ENCODE measurements around the gene PRKCA. TPM values are rescaled to one million over a fixed set of nuclear protein-coding genes. Genes with fewer than 3 reads are reported as not detected.

PRKCA gene
- total RNA-seq, 1 donor from 2014 or later = 112 TPM

GRCh38 chr17:66662496-66662895 is 360.1 kb downstream of the PRKCA start:
- intact Hi-C loops (cut with micrococcal nuclease) = no loop called here

DNA sequence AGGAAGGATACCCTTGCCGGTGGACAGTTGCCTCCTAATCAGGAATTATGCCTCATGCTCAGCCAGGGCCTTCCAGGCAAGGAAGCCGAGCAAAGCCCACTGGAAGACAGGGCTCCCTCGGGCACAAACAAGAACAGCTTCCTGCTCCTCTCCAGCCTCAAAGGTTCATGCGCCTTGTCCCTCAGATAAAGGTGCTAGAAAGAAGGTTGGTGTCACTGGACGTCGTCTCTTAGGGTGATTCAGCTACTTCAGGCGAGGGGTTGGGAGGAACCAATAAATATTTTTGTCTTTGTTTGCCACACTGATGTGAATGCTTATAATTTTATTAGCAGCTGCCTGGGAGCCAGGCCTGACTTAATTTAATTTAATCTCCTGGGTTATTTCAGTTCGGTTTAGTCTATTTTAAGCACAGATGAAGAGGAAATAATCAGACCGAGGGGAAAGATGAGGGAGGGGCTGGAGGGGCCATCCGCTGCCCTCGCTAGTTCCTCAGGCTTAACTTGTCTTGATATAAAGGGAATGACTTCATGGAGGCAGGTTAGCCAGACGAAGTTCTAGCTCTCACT is 360.7 kb downstream of the PRKCA start:
- intact Hi-C loops (cut with micrococcal nuclease) = no loop called here

- intact Hi-C loops (cut with micrococcal nuclease) = no loop called here
Observed at GRCh38 chr17:66664336-66664735, 361.9 kb downstream of the PRKCA start.

DNA sequence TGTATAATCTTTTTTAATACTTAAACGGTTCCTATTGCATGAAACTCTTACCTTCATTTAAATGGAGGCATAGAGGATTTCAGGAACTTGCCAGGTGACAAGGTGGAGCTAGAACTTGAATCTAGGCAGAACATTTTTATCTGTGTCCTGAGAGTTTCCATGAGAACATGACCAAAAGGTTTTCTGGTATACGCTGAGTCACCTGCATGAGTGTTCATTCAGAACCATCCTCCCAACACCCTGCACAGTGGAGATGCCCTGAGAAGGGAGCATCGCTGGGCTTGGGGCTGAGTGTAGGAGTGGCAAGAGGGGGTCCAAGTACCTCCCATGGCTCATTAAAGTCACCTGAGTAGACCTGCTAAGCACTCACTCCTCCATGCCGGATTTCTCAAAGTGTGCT is 362.8 kb downstream of the PRKCA start:
- intact Hi-C loops (cut with micrococcal nuclease) = no loop called here

DNA sequence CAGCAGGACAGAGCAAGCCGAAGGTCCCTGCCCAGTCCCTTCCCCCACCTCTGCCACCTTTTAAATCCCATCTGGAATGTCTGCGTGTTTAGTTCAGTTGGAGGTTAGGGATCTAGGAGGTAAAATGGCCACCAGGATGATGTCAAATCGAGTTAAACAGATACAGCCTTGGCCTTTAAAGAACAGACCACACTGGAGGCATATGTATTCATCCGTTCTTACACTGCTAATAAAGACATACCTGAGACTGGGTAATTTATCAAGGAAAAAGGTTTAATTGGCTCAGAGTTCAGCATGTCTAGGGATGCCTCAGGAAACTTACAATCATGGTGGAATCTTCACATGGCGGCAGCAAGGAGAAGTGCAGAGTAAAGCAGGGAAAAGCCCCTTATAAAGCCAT is 364.7 kb downstream of the PRKCA start:
- intact Hi-C loops (cut with micrococcal nuclease) = no loop called here

DNA sequence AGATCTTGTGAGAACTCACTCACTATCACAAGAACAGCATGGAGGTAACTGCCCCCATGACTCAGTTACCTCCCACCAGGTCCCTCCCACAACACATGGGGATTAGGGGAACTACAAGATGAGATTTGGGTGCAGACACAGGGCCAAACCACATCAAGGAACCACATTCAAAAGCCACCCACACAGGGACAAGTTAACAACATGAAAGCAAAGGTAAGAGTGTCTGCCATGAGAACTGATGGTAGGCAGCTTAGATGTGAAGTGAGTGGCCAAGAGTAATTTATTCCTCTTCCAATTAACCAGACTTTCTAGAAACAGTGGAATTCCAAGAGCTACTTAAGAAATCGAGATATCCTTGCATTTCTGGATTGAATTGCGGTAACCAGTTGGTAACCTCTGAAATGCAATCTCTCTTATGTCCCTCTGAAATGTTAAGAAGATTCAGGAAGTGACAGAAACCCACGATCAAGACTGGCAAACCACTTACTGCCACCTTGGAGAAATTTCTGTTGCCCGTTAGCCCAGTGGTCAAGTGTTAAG is 365.1 kb downstream of the PRKCA start:
- intact Hi-C loops (cut with micrococcal nuclease) = no loop called here

- intact Hi-C loops (cut with micrococcal nuclease) = no loop called here
Observed at GRCh38 chr17:66670206-66670605, 367.8 kb downstream of the PRKCA start.

- intact Hi-C loops (cut with micrococcal nuclease) = no loop called here
Observed at GRCh38 chr17:66671156-66671555, 368.7 kb downstream of the PRKCA start.

DNA sequence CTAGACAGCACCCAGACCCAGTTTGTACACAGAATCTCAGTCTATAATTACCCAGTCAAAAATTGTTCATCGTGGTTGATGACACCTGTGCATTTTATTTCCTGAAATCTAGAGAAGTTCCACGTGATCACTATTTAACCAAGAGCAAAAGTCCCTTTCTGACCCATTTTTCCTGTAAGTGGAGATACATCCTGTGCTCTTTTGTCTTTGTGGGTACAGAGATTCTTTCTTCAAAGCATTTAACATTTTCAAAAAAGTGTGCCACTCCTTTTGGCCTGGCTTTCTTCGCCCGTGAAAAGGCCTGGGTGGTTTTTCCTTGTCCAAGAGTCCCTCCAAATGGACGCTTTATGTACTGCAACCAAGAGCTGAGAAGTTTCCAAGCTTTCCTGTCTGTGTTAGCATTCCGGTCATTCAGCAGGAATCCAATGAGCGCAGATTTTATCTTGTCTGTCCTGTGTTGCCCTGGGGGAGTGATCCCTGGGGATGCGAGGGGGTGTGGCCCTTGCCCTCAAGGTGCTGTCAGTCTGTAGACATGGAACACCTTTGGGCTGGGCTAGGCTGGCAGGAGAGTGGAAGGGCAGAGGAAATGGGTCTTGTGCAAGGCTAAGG is 371.4 kb downstream of the PRKCA start:
- intact Hi-C loops (cut with micrococcal nuclease) = loop anchor here (1.0 kb wide), 1 partner anchor 418 kb away; no protein-coding TSS in a partner anchor

GRCh38 chr17:66675273-66675990 is 373.0 kb downstream of the PRKCA start:
- intact Hi-C loops (cut with micrococcal nuclease) = no loop called here

- intact Hi-C loops (cut with micrococcal nuclease) = no loop called here
Observed at GRCh38 chr17:66675991-66676371, 373.6 kb downstream of the PRKCA start.

- intact Hi-C loops (cut with micrococcal nuclease) = no loop called here
Observed at GRCh38 chr17:66676421-66676820, 374.0 kb downstream of the PRKCA start.

DNA sequence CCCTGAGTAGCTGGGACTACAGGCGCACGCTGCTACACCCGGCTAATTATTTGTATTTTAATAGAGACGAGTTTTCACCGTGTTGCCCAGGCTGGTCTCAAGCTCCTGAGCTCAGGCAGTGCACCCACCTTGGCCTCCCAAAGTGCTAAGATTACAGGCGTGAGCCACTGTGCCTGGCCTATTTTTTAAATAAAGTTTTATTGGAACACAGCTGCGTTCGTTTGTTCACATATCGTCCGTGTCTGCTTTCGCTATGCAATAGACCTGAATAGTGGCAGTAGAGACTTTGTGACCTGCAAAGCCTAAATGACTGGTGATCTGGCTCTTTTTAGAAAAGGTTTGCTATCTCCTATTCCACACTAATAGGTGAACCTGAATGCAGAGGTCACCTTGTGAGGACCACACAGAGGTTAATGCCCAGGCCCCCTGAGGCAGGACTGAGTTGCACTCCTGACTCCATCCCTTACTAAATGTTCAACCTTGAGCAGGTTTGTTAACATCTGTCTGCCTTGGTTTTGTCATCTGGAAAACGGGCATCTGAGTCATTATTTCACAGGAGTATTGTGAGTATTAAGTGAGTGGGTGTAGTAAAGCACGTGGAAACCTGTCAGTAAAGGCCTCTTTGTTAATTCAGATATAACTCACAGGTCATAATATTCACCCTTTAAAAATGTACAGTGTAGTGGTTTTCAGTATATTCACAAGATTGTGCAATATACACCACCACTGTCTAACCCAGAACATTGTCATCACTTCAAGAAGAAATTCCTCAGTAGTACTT is 375.0 kb downstream of the PRKCA start:
- intact Hi-C loops (cut with micrococcal nuclease) = no loop called here

DNA sequence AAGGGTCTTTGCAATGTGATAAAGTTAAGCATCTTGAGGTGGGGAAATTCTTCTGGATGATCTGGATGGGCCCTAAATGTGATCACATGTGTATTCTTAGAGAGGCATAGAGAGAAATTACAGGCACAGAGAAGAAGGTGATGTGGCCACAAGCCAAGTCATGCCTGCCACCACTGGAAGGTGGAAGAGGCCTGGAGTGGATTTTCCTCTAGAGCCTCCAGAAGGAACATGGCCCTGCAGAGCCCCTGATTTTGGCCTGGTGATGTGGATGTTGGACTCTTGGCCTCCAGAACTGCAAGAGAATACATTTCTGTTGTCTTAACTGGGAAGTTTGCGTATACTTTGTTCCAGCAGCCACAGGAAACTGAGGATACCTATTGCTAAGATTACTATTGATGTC is 375.6 kb downstream of the PRKCA start:
- intact Hi-C loops (cut with micrococcal nuclease) = no loop called here

GRCh38 chr17:66678827-66679226 is 376.4 kb downstream of the PRKCA start:
- intact Hi-C loops (cut with micrococcal nuclease) = no loop called here

DNA sequence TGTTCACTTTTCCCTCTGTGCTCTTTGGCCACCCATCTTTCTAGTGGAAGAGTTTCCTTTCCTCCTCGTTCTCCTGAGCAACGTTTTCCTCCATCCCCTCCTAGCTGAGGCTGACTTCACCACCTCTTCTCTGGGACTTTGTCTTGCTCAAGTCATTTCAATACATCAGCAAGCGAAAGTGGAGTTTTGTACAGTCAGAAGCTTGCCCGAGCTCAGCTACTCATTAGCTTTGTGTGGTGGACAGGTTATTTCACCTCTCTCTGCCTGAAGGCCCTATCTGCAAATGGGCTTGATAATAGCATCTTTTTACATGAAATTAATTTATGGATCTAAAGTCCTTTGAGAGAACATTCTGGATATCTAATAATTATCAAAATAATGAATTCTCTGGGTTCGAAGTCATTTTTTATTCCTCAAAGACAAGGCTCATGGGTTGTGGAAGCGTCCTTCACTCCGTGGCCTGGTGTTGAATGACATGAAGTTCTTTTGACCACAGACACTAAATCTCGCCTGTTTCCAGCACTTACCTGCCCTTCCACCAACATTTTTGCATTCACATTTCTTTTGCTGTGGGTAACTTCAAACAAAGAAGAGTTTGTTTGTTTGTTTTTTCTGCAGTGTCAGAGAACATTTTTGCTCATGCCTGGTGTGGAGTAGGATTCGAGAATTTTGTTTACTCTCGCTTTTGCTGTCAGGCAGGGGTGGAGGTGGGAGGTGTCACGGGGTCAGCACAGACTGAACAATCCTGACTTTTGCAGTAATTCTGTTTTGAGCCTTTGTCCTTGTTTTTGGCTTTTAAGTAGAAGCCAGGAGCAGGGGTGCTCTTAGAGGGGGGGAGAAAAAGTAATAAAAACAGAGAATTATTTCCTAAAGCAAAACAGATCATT is 377.5 kb downstream of the PRKCA start:
- intact Hi-C loops (cut with micrococcal nuclease) = no loop called here

DNA sequence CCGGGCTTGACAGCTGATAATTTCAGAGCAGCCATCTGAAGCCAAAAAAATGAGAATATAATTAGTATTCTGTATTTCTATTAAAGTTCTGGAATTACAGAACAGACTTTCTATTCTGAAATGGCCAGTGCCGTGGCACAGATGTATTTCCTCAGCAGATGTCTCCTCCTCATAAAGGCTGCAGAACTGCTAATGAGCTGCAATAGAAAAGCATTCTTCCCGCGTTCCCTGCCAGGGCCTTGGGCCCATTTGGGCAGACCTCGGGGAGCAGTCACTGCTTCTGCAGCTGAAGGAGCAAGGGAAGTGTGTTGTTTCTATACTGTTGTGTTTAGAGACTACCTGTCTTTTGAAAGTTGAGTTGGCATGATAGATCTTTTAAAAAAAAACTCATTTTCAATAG is 379.9 kb downstream of the PRKCA start:
- intact Hi-C loops (cut with micrococcal nuclease) = no loop called here

DNA sequence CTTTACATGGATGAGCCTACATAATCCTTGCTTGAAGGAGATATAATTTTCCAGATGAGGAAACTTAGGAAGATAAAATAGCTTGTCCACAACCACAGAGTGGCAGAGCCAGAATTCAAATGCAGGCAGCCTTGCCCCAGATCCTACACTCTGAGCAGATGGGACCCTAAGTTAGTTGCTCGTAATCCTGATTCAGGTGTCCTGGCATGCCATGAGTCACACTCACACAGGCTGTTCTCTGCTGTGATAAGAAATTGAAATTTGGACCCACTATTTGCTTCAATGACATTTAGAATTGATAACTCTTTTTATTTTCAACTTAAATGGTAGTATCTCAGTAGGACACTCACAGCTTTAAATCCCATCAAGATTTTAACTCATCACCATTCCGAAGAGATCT is 381.8 kb downstream of the PRKCA start:
- intact Hi-C loops (cut with micrococcal nuclease) = no loop called here

GRCh38 chr17:66684731-66685130 is 382.3 kb downstream of the PRKCA start:
- intact Hi-C loops (cut with micrococcal nuclease) = no loop called here

DNA sequence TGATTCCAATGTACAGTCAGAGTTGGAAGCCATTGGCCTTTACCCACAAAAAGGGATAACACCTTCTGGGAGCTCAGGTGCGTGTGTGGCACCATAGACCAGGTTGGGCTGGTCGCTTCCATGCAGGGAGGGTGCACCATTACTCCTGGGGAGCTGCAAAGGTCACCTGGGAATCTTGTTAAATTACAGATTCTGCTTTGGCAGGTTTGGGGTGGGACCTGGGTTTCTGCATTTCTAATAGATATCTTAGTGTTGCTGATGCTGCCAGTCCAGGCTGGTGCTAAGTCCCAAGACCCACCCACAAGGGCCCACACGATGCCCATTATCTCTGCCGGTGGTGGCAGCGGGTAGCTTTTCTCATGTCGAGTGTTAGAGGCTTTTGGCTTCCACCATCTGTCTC is 384.2 kb downstream of the PRKCA start:
- intact Hi-C loops (cut with micrococcal nuclease) = no loop called here

All from T-helper 2 cell treated with Interferon-gamma antibody and Interleukin-4, amounts not matched to agents 100 ng/mL and 5 ng/mL, for 36 hours (primary cell).